ENCODE results near the gene KIR3DL2.
"Not testable (repeated sequence)": the region's sequence is repeated elsewhere in the genome, so short reads cannot be mapped to it uniquely, and the experiment has no call there.

KIR3DL2 gene

DNA sequence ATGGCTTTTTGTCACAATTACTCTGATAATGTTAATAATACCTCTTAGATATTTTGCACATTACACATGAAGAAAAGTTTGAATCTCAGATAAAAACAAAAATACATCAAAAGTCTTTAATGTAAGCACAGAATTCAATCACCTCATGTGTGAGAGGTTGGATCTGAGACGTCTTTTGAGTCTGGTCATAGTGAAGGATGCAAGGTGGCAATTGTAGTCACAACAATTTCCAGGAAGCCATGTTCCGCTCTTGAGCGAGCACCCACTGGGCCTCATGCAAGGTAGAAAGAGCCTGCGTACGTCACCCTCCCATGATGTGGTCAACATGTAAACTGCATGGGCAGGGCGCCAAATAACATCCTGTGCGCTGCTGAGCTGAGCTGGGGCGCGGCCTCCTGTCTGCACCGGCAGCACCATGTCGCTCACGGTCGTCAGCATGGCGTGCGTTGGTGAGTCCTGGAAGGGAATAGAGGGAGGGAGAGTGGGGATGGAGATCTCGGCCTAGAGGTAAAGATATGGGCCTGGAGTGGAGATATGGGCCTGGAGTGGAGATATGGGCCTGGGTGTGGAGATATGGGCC, at the start of gene KIR3DL2:
TSS of gene KIR3DL2 (plus strand) at position 383 of the 580 bp plus-strand sequence. CDS start at position 416, 33 bp downstream.
- not testable (repeated sequence) for DNase-seq

DNA sequence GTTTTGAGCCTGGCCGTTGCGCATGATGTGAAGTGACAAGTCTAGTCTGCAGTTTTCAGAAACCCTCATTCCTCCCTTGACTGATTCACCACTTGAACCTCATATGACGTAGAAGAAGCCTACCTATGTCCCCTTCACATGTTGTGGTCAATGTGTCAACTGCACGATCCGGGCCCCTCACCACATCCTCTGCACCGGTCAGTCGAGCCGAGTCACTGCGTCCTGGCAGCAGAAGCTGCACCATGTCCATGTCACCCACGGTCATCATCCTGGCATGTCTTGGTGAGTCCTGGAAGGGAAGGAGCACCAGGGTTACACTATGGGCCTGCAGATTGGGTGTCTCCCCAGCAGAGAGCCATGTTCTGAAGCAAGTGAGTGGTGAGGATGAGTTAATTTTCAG, 46.8 kb upstream of the KIR3DL2 start, which contains the start of gene KIR2DL4:
TSS of gene KIR2DL4 (plus strand) at position 201 of the 400 bp plus-strand sequence. CDS start at position 243, 42 bp downstream.
- no peak for DNase-seq

GRCh38 chr19:54804101-54804500, 46.1 kb upstream of the KIR3DL2 start:
- no peak for DNase-seq

GRCh38 chr19:54804571-54804970, 45.7 kb upstream of the KIR3DL2 start:
- no peak for DNase-seq

GRCh38 chr19:54805665-54806515, 44.4 kb upstream of the KIR3DL2 start:
- DNase-seq = no peak

DNA sequence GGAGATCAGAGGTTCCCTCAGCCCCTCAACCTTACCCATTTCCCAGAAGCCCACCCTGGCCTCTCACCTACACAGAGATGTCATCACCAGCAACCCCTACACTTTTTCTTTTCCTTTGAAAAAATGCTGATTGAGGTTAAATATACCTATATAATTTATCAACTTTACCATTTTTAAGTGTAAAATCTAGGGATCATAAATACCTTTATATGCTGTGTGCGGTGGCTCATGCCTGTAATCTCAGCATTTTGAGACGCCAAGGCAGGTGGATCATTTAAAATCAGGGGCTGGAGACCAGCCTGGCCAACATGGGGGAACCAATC, 43.8 kb upstream of the KIR3DL2 start:
- DNase-seq = no peak

GRCh38 chr19:54814571-54814970, 35.7 kb upstream of the KIR3DL2 start:
- not testable (repeated sequence) for DNase-seq

- DNase-seq = not testable (repeated sequence)
Measured at GRCh38 chr19:54816251-54816650, 34.0 kb upstream of the KIR3DL2 start, which contains the start of gene KIR3DL1. Gene KIR3DL1 (plus strand): TSS chr19:54816468.

DNA sequence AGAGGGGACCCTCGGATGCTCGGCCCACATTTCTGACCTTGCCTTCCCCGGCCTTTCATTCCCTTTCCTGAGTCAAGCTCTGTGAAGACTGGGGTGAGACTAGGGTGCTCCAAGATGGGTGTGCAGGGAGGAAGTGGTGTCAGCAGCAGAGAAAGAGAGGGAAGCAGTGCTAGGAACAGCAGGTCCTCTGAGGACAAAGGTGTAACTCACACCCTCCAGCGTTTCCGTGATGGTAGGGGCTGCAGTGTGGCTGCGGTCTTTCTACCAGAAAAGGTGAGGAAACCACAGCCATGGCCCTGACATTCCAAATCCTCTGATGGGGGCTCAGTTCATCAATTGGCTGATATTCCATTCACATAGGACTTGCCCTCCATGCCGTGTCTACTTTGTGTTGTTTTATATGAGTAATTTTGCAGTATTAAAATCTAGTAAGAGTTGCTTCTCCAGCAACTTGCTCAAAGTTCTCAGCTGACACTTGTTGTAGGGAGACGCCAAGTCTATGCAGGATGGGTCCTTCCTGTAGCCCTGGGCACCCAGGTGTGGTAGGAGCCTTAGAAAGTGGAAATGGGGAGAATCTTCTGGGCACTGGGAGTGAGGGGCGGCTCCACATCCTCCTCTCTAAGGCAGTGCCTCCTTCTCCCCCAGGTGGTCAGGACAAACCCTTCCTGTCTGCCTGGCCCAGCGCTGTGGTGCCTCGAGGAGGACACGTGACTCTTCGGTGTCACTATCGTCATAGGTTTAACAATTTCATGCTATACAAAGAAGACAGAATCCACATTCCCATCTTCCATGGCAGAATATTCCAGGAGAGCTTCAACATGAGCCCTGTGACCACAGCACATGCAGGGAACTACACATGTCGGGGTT, 32.3 kb upstream of the KIR3DL2 start:
- no peak for DNase-seq

DNA sequence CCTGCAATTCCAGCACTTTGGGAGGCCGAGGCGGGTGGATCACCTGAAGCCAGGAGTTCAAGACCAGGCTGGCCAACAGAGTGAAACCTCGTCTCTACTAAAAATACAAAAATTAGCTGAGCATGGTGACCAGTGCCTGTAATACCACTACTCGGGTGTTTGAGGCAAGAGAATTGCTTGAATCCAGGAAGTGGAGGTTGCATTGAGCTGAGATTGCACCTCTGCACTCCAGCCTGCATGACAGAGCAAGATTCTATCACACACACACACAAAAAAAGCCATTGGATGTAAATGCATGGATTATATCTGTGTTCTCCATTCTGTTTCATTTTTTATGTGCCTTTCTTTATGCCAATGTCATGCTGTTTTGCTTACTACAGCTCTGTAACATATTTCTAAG, 25.8 kb upstream of the KIR3DL2 start:
- DNase-seq = not testable (repeated sequence)

DNA sequence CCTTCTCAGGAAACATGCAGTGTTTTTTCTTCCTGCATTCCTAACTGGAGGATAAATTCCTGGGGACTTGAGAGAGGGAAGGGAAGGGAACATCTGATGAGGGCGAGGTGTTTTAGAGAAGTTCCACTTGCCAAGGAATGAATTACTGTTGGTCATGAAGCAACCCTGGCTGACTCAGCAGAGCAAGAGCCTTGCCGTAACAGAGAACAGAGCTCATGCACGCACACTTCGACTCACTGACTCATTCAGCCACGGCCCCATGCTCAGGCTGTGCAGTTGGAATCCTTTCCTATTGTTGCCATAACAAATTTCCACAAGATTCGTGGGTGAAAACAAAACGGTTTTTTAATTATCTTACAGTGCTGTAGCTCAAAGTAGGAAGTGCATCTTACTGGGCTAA, 24.9 kb upstream of the KIR3DL2 start:
- DNase-seq = not testable (repeated sequence)

DNA sequence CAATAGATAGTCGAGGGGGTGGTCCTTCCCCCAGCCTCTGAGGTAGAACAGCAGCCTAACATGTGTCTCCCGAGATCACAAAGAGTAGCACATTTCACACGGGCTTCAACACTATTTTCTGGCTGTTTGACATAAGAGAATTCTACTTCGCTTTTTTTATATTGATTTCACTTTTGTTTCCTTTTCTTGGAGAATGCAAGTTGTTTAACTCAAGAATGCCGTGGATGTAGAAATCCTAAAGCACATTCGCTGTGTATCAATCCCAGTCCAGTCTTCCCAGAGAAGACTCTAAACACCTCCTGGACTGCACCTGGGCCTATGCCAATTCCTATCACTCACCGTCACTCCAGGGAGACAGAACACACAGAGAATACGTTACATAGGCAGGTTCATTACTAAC, 22.2 kb upstream of the KIR3DL2 start:
- not testable (repeated sequence) for DNase-seq

- not testable (repeated sequence) for DNase-seq
Measured at GRCh38 chr19:54832496-54832895, 17.7 kb upstream of the KIR3DL2 start, which contains the start of gene KIR2DS4. Gene KIR2DS4 (plus strand): TSS chr19:54832676.

GRCh38 chr19:54835126-54835525, 15.1 kb upstream of the KIR3DL2 start:
- not testable (repeated sequence) for DNase-seq

DNA sequence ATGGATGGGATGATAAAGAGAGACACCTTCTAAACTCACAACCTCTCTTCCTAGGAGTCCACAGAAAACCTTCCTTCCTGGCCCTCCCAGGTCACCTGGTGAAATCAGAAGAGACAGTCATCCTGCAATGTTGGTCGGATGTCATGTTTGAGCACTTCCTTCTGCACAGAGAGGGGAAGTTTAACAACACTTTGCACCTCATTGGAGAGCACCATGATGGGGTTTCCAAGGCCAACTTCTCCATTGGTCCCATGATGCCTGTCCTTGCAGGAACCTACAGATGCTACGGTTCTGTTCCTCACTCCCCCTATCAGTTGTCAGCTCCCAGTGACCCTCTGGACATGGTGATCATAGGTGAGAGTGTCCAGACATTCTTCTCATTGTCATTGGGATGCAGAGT, 12.7 kb upstream of the KIR3DL2 start:
- not testable (repeated sequence) for DNase-seq

- not testable (repeated sequence) for DNase-seq
Measured at GRCh38 chr19:54843171-54843570, 7.1 kb upstream of the KIR3DL2 start.

GRCh38 chr19:54850930-54851329, 687 bp downstream of the KIR3DL2 start:
- DNase-seq = no peak

DNA sequence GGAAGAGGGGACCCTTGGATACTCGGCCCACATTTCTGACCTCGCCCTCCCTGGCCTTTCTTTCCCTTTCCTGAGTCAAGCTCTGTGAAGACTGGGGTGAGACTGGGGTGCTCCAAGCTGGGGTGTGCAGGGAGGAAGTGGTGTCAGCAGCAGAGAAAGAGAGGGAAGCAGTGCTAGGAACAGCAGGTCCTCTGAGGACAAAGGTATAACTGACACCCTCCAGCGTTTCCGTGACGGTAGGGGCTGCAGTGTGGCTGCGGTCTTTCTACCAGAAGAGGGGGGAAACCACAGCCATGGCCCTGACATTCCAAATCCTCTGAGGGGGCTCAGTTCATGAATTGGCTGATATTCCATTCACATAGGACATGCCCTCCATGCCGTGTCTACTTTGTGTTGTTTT, 1.1 kb downstream of the KIR3DL2 start:
- no peak for DNase-seq

- not testable (repeated sequence) for DNase-seq
Measured at GRCh38 chr19:54855241-54855640, 5.0 kb downstream of the KIR3DL2 start.

DNA sequence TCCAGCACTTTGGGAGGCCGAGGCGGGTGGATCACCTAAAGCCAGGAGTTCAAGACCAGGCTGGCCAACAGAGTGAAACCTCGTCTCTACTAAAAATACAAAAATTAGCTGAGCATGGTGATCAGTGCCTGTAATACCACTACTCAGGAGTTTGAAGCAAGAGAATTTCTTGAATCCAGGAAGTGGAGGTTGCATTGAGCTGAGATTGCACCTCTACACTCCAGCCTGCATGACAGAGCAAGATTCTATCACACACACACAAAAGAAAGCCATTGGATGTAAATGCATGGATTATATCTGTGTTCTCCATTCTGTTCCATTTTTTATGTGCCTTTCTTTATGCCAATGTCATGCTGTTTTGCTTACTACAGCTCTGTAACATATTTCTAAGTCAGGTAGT, 8.2 kb downstream of the KIR3DL2 start:
- not testable (repeated sequence) for DNase-seq

- not testable (repeated sequence) for DNase-seq
Measured at GRCh38 chr19:54859421-54859820, 9.2 kb downstream of the KIR3DL2 start.

- DNase-seq = not testable (repeated sequence)
Measured at GRCh38 chr19:54863459-54863858, 13.2 kb downstream of the KIR3DL2 start.

DNA sequence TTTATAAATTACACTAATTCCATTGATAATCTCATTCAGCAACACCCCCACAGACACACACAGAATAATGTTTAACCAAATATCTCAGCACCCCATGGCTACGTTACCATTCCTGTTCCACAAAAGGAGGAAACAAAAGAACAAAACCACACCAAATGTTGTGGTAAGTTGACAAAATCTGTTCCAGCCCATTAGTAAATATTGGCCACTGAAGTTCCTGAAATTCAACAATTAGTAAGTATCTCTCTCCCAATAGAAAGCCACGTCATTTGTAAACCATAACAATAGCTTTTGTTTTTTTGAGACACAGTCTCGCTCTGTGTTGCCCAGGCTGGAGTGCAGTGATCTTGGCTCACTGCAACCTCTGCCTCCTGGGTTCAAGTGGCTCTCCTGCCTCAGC, 21.5 kb downstream of the KIR3DL2 start:
- no peak for DNase-seq

All from NCI-H510A (cell line).